NCI-H2107 treated with DMSO at 0.1 percent for 48 hours (cell line): Measurements from ENCODE around the gene CCDC117.
A peak's percentile ranks its signal among the peaks of the same experiment; 100 is the strongest.

Experiments used
- DNase-seq: peaks from one replicate; lab custom pipeline; 2025; ENCODE audit not compliant: unreplicated experiment; lab: John Stamatoyannopoulos, UW

Gene CCDC117

DNA sequence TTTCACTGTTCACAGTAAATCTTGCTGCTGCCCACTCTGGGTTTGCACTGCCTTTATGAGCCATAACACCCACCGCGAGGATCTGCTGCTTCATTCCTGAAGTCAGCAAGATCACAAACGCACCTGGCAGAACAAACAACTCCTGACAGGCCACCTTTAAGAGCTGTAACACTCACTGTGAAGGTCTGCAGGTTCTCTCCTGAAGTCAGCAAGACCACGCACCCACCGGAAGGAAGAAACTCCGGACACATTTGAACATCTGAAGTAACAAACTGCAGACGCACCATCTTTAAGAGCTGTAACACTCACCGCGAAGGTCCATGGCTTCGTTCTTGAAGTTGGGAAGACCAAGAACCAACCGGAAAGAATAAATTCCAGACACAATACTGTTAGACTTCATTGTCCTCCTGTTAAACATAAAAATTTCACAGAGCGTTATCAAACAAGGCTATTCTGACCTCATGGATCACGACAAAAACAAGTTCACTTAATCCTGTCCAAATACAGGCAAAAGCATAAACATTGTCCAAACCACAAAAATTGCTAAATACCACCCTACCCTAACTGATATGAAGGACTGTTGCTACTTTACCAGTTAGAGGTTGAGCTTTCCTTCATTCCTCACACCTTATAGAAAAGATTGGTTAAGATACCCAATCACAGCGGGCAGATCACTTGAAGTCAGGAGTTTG is 3.0 kb upstream of the CCDC117 start:
- no peak for DNase-seq

DNA sequence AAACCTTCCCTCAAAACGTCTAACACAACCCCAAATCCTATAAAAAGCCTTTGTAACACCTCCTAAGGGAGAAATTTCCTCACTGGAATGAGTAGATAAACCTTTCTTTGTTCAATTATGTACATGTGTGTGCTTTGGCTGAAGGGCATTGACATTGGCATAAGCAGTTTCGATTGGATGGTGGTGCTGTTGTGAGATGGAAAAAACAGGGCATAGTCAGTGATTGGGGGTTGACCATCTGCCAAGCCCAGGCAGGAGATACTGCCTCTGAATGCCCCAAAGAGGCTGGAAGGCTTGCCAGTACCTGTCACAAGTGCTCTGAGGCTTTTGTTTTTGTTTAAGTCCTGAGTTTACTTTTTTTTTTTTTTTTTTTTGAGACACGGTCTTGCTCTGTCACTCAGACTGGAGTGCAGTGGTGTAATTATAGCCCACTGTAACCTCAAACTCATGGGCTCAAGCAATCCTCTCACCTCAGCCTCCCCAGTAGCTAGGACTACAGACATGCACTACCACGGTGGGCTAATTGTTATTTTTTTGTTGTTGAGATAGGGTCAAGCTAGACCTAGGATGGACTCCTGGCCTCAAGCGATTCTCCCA is 1.2 kb upstream of the CCDC117 start:
- DNase-seq: peak; percentile 10

DNA sequence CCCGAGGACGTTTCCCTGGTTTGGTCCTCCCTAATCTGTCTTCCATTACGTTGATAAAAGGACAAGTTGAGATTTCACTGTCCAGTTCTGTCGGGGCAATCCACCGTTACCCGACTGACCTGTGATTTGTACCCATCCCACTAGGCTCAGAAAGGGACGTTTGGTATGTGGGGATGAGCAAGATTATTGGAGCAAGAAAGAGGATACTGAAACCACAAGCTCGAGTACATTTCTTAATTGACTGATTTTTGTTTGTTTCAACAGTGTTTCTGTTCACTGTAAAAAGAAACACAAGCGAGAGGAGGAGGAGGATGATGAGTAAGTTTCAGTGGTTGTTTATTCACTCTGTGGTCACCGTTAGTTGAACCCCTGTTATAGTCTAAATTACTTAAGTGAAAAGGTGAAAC is 969 bp downstream of the CCDC117 start:
- DNase-seq: no peak

DNA sequence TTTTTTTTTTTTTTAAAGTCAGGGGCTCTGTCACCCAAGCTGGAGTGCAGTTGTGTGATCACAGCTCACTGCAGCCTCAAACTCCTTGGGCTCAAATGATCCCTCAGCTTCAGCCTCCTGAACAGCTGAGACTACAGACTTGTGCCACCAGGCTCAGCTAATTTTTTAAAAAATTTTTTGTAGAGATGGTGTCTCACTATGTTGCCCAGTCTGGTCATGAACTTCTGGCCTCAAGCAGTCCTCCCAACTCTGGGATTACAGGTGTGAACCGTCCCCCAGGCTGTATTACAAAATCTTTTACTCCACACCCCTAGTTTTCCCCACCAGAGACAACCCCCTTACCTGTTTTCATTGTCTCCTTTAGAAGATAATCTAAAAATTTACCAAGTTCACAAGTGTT is 1.9 kb downstream of the CCDC117 start:
- DNase-seq: no peak

DNA sequence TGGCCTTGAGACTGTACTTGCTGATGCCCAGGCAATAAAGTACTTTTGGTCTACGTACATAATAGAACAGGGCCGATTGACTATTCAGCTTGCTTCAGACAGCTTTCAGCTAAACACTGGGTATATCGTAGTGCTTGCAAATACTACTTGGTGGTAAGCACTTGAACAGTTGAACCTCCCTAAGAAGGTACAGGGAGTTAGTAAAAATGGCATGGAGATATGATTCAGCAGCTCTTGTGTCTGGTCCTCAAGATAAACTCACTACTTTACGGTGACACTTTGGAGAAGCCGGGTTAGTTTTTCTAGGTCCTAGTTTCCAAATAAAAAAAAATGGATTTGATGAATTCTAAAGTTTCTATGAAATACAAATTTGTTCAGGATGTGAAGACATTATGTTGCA is 7.3 kb downstream of the CCDC117 start:
- no peak for DNase-seq

- DNase-seq: no peak
Observed at GRCh38 chr22:28780296-28780695, 7.8 kb downstream of the CCDC117 start.

DNA sequence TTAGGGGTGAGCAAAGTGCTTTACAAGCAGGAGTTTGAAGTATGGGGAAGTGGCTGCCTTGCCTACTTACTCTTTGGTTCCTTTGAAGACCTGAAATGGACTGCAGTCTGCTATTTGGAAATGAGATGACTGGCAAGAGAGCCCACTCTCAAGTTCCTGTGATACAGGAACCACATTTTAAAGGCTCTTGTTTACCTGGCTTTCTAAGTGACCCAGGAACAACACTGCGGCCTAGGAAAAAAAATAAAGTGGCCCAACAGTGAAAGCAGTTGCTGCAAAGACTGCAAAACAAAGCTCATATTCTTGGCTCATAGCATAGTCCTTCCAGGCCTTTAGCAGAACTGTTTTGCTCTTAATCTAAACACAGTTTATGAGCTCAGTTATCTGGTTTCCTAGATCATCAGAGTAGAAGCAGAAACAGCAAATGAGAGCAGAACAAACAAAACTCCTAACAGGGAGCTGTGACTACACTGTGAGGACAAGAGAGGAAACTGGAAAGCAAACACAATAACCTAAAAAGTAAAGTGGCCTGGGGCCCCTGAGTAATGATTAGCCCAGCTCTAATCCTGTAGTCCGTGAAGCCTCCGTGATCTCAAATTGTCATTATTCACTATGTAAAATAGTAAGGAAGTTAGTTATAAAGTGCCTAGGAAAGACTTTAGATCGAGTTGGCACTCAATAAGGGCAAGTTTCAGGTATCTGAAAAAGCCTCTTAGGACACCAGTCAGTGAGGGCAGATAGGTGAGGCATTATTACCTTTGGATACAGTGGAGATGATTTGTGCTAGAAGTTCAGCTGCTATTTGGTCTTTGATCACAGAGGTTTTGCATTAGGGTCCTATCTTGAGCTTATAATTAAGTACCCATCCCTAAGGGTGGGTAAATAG is 11.5 kb downstream of the CCDC117 start:
- peak; percentile 42 for DNase-seq

- DNase-seq: peak; percentile 74
Observed at GRCh38 chr22:28788601-28789000, 16.1 kb downstream of the CCDC117 start.

- no peak for DNase-seq
Observed at GRCh38 chr22:28791124-28791523, 18.6 kb downstream of the CCDC117 start.

DNA sequence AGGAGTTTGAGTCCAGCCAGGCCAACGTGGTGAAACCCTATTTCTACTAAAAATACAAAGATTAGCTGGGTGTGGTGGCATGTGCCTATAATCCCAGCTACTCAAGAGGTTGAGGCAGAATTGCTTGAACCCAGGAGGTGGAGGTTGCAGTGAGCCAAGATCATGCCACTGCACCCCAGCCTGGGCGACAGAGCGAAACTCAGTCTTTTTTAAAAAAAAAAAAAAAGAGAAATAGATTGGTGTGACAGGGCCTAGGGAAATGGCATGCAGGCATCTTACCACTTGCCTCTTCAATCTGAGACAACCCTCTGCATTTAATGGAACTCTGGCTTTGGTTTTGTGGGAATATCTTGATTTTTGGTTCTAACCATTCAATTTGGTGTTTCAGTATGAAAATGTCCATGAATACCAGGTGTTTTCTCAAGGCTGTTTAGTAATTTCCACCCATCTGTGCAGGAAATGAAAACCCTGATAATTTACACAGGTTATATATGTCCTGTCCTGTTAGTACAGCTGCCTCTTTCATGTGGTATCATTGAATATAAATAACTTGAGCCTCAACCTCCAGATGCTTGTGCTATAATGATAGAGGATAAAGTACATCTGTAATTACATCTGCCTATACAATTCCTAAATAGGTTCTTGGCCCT is 19.5 kb downstream of the CCDC117 start:
- no peak for DNase-seq

GRCh38 chr22:28792491-28793383 is 20.2 kb downstream of the CCDC117 start:
- DNase-seq: no peak

GRCh38 chr22:28793976-28794584 is 21.6 kb downstream of the CCDC117 start:
- DNase-seq: no peak

DNA sequence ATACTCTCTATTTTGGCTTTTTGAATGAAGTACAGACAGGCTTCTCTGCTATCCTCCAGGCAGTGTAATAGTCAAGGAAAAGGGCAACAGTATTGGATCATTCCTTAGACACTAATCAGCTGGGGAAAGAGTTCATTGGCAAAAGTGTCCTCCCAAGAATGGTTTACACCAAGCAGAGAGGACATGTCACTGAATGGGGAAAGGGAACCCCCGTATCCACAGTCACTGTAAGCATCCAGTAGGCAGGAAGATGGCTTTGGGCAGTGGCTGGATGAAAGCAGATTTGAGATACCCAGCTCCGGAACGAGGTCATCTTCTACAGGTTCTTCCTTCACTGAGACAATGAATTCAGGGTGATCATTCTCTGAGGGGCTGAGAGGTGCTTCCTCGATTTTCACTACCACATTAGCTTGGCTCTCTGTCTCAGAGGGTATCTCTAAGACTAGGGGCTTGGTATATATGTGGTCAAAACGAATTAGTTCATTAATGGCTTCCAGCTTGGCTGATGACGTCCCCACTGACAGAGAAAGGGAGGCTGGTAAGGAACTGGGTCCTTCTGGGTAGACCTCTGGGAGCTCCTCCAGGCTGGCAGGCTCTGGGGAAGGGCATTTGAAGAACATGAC is 22.7 kb downstream of the CCDC117 start:
- DNase-seq: no peak

DNA sequence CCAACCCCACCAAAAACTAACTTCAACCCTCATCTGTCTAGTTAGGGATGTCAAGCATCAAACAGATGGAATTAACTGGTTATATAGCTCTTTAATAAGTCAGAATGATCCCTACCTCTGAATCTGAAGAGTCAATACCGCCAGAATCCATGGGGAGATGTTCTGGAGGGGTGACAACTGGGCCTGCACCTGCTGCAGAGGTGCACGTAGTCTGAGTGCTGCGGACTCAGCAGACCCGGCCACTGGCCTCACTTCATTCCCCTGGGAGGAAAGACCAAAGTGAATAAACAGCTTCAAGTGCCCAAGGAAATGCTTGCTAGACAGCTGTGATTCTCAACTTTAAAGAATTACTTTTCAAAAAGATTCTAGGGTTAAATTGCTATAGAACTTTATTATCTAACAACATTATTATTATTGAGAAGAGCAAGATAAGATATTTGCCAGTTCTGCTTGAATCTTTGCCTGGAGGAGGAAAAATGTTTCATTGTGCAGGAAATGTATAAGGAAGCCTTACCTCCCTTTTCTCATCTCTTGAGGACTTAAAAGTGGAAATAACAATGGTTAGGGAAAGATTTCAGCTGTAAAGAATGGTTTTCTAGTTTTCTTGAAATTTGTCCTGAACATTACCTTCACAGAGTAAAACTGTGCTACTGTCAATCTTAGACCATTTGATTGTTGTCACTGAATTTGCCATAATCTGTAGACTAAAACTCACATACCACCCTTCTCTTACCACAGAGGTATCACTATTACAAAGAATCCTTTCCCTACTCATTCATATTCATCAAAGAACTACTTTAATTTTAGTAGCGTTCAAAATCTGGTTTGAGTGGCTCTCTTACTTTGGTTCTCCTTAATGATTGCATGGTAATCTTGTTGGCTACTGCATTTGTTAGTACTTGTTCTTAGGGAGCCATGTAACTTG is 23.7 kb downstream of the CCDC117 start:
- DNase-seq: no peak

GRCh38 chr22:28798810-28799605 is 26.5 kb downstream of the CCDC117 start:
- no peak for DNase-seq

GRCh38 chr22:28799606-28800307 is 27.3 kb downstream of the CCDC117 start:
- no peak for DNase-seq
